Measurements from ENCODE around the gene SRMS. TPM values are rescaled to one million over a fixed set of nuclear protein-coding genes. Genes with fewer than 3 reads are reported as not detected.

SRMS gene
- polyA plus RNA-seq, 1 donor (not counting 4 experiments of a cell fraction or from before 2014, with no cell fraction given) = 0.10 TPM

- dilution Hi-C loops (cut with MboI; ENCODE audit: extremely low pct_ligation_motif_present, low sequenced_read_pairs) = no loop called here
- Histone ChIP-seq H4K20me1 (ENCODE audit: control insufficient read depth, extremely low read depth, insufficient read depth, low read length) (peaks cover 2% of the 10 kb centered on the region), H3K79me2 (ENCODE audit: control insufficient read depth, insufficient read depth, low read length) (no peaks in the 10 kb centered on the region), H3K4me2 (ENCODE audit: control insufficient read depth, extremely low read depth, insufficient read depth, low read depth, low read length) (no peak overlapping the region), H3K36me3 (ENCODE audit: control insufficient read depth in 2 of 2, extremely low read depth in 1 of 2, insufficient read depth in 2 of 2, low read length in 2 of 2) (no peaks in the 10 kb centered on the region), H3K9me1 (ENCODE audit: control insufficient read depth, extremely low read depth, insufficient read depth, low read length) (no peaks in the 10 kb centered on the region), H3K27ac (ENCODE audit: control insufficient read depth, insufficient read depth, low read length) (no peak overlapping the region), H2AFZ (ENCODE audit: control insufficient read depth, low read length) (no peak overlapping the region), H3K9me3 (ENCODE audit: control insufficient read depth, low read depth, low read length) (no peaks in the 10 kb centered on the region), H3K9ac (ENCODE audit: control insufficient read depth, extremely low read depth, insufficient read depth, low read length) (no peak overlapping the region), H3K27me3 (ENCODE audit: control insufficient read depth, extremely low read depth, insufficient read depth, low read length) (peaks cover 46% of the 10 kb centered on the region), H3K4me1 (ENCODE audit: control insufficient read depth, extremely low read depth, insufficient read depth, low read length) (no peaks in the 10 kb centered on the region), H3K4me3 (ENCODE audit: control insufficient read depth in 2 of 3, extremely low read depth in 1 of 3, insufficient read depth in 2 of 3, low read depth in 1 of 3, low read length in 3 of 3) (no peak overlapping the region)
- DNase-seq (ENCODE audit: low read depth, low spot score) (no peak), FAIRE-seq (no peak)
- TF ChIP-seq, protein P1, sequence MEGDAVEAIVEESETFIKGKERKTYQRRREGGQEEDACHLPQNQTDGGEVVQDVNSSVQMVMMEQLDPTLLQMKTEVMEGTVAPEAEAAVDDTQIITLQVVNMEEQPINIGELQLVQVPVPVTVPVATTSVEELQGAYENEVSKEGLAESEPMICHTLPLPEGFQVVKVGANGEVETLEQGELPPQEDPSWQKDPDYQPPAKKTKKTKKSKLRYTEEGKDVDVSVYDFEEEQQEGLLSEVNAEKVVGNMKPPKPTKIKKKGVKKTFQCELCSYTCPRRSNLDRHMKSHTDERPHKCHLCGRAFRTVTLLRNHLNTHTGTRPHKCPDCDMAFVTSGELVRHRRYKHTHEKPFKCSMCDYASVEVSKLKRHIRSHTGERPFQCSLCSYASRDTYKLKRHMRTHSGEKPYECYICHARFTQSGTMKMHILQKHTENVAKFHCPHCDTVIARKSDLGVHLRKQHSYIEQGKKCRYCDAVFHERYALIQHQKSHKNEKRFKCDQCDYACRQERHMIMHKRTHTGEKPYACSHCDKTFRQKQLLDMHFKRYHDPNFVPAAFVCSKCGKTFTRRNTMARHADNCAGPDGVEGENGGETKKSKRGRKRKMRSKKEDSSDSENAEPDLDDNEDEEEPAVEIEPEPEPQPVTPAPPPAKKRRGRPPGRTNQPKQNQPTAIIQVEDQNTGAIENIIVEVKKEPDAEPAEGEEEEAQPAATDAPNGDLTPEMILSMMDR (optimal IDR thresholded peaks at IDR 0.05 in 1 of 3, IDR thresholded peaks at IDR 0.05 in 1 of 3, conservative IDR thresholded peaks at IDR 0.05 in 1 of 3; ENCODE audit: extremely low read depth in 1 of 3, insufficient read depth in 2 of 3, low read length in 3 of 3) = no peak
- TF ChIP-seq EZH2 (IDR thresholded peaks at IDR 0.05; ENCODE audit: low read length) = no peak
These were observed 41.8 kb downstream of the SRMS start for GRCh38 chr20:63505723-63506122.

- no peak overlapping the region for H3K9ac ChIP-seq (ENCODE audit: control insufficient read depth, extremely low read depth, insufficient read depth, low read length)
- no peaks in the 10 kb centered on the region for H3K9me1 ChIP-seq (ENCODE audit: control insufficient read depth, extremely low read depth, insufficient read depth, low read length)
- H3K27ac ChIP-seq (ENCODE audit: control insufficient read depth, insufficient read depth, low read length) = no peak overlapping the region
- dilution Hi-C loops (cut with MboI; ENCODE audit: extremely low pct_ligation_motif_present, low sequenced_read_pairs) = no loop called here
- FAIRE-seq (no peak), DNase-seq (ENCODE audit: low read depth, low spot score) (no peak)
- H3K4me3 ChIP-seq (ENCODE audit: control insufficient read depth in 2 of 3, extremely low read depth in 1 of 3, insufficient read depth in 2 of 3, low read depth in 1 of 3, low read length in 3 of 3) = no peak overlapping the region
- no peak overlapping the region for H3K4me2 ChIP-seq (ENCODE audit: control insufficient read depth, extremely low read depth, insufficient read depth, low read depth, low read length)
- H3K27me3 ChIP-seq (ENCODE audit: control insufficient read depth, extremely low read depth, insufficient read depth, low read length) = peaks cover 49% of the 10 kb centered on the region
- TF ChIP-seq EZH2 (IDR thresholded peaks at IDR 0.05; ENCODE audit: low read length) = no peak
- TF ChIP-seq, protein P1 (optimal IDR thresholded peaks at IDR 0.05 in 1 of 3, IDR thresholded peaks at IDR 0.05 in 1 of 3, conservative IDR thresholded peaks at IDR 0.05 in 1 of 3; ENCODE audit: extremely low read depth in 1 of 3, insufficient read depth in 2 of 3, low read length in 3 of 3) = no peak
- H3K4me1 ChIP-seq (ENCODE audit: control insufficient read depth, extremely low read depth, insufficient read depth, low read length) = no peaks in the 10 kb centered on the region
- no peaks in the 10 kb centered on the region for H3K79me2 ChIP-seq (ENCODE audit: control insufficient read depth, insufficient read depth, low read length)
- H3K36me3 ChIP-seq (ENCODE audit: control insufficient read depth in 2 of 2, extremely low read depth in 1 of 2, insufficient read depth in 2 of 2, low read length in 2 of 2) = no peaks in the 10 kb centered on the region
- H4K20me1 ChIP-seq (ENCODE audit: control insufficient read depth, extremely low read depth, insufficient read depth, low read length) = peaks cover 2% of the 10 kb centered on the region
- no peak overlapping the region for H2AFZ ChIP-seq (ENCODE audit: control insufficient read depth, low read length)
- H3K9me3 ChIP-seq (ENCODE audit: control insufficient read depth, low read depth, low read length) = no peaks in the 10 kb centered on the region
These were observed 42.3 kb downstream of the SRMS start for GRCh38 chr20:63505281-63505680.
